ENCODE results near the gene FAM156B.
"Not testable (repeated sequence)": the region's sequence is repeated elsewhere in the genome, so short reads cannot be mapped to it uniquely, and the experiment has no call there.

FAM156B gene

DNA sequence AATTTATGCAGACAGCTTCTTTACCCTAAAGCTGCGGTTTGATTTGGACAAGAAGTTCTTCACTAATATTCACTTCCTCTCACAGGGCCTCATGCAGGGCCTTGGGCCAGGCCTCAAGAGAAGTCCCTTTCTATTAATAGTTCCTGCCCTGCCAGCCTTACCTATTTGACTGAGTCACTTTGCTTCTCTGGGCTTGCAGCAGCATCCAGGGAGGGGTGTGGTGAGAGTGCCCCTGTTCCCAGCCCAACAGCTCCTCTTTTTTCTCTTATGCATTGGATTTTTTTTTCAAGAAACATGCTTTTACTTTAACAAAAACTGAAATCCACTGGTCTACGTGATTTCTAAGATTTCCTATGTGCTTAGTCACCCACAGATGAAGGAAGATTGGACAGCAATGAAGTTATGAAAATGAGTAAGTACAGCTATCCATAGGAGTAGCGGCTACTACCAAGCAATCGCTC is 26.7 kb downstream of the FAM156B start:
- TF ChIP-seq POLR2A (IDR thresholded peaks at IDR 0.05; ENCODE audit: low read length), result no peak
- no peak for TF ChIP-seq GATA1 (IDR thresholded peaks at IDR 0.05; ENCODE audit: low read depth, low read length)
- no peak for DNase-seq

DNA sequence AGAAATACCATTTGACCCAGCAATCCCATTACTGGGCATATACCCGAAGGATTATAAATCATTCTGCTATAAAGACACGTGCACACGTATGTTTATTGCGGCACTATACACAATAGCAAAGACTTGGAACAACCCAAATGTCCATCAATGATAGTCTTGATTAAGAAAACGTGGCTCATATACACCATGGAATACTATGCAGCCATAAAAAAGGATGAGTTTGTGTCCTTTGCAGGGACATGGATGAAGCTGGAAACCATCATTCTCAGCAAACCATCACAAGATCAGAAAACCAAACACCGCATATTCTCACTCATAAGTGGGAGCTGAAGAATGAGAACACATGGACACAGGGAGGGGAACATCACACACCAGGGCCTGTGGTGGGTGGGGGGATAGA is 33.1 kb downstream of the FAM156B start:
- not testable (repeated sequence) for DNase-seq

DNA sequence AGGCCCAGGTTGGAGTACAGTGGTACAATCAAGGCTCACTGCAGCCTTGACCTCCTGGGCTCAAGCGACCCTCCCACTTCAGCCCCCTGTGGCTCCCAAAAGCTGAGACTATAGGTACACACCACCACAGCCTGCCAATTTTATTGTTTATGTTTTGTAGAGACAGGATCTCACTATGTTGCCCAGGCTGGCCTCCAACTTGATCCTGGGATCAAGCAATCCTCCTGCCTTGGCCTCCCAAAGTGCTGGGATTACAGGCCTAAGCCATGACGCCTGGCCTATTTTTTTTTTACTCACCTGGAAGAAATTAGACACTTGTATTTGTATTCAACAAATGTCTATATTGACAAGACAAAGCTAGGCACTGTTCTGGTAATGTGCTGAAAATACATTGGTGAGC is 36.1 kb downstream of the FAM156B start:
- TF ChIP-seq GATA1 (IDR thresholded peaks at IDR 0.05; ENCODE audit: low read depth, low read length) (no peak), POLR2A (IDR thresholded peaks at IDR 0.05; ENCODE audit: low read length) (no peak)
- no peak for DNase-seq

DNA sequence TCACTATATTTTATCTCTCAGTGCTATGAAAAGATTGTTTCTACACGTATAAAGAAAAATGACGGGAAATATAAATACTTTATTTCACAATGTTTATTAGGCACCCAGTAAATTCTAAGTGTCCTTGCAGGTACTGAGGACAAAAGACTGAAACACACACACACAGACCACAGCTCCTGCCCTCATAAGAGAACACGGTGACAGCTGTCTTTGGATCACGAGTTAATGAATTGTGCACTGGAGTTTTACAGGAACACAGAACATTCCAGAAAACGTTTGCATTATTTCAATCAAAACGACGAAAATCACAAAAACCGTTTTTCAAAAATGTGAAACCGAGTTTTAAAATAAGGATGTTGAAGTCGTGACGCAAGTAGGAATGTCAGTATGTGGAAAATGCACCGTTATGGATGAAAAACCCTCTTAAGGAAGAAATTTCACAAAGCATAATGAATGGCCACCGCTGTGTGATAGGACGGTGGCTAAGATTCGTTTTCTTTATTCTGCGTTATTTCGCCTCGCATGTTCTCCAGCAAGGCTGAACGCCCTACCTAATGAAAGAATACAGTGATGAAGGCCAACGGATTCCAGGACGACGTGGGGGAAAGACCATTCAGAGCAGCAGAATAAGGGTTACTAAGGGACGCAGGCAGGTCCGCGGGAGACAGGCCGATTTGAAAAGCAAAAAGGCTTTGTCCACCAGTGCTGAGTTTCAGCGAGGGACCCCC is 37.0 kb downstream of the FAM156B start:
- TF ChIP-seq GATA1 (IDR thresholded peaks at IDR 0.05; ENCODE audit: low read depth, low read length) (no peak), POLR2A (IDR thresholded peaks at IDR 0.05; ENCODE audit: low read length) (no peak)
- DNase-seq, result no peak

DNA sequence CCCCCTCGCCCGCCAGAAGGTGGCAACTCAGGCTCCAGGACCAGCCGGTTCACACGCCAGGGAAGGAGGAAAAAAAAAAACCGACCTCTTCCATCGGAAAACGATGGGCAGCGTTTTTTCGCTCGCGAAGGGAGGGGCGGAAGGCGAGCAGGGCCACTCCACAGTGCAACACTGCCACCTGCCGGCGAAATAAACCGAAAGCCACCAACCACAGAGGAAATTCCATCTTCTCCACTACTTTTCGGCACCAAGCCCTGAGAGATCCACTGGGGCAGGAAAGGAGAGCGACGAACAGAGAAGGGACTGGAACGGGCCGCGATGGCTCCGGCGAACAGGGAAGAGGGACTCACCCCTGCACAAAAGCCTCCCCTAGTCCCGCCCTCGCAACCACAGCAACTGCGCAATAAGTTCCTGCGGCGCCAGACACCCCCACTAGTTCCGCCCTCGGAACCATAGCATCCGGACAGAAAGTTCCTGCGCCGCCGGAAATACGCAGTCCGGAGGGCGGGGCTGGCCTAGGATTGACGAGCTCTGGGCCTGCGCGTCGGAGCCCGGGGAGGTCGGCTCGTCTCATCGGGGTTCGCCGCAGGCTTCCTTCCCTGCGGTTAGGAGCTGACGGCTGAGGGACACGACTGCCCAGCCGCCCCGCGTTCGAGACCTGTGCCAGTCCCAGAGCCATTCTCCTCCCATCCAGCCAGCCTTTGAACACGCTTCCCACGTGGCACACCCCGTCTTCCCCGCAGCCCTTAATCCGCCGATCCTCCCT is 37.8 kb downstream of the FAM156B start:
- peak; percentile 93 for DNase-seq
- peak; percentile 72 for TF ChIP-seq POLR2A (IDR thresholded peaks at IDR 0.05; ENCODE audit: low read length)
- TF ChIP-seq GATA1 (IDR thresholded peaks at IDR 0.05; ENCODE audit: low read depth, low read length), result no peak

DNA sequence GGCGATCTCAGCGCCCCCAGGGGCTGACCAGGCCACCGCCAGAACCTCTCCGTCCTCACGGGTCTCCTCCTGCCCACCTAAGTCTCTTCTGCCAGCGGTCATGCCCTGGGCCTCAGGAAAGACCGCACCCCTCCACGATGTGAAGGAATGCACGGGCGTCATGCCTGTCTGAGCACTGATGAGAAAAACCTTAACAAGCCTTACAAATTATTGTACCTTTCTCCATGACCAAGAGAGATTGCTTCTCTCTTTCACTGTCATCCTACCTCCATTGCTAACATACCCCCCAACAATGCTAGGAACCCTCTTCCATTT is 38.3 kb downstream of the FAM156B start:
- not testable (repeated sequence) for DNase-seq
- TF ChIP-seq POLR2A (IDR thresholded peaks at IDR 0.05; ENCODE audit: low read length), result peak; percentile 25

DNA sequence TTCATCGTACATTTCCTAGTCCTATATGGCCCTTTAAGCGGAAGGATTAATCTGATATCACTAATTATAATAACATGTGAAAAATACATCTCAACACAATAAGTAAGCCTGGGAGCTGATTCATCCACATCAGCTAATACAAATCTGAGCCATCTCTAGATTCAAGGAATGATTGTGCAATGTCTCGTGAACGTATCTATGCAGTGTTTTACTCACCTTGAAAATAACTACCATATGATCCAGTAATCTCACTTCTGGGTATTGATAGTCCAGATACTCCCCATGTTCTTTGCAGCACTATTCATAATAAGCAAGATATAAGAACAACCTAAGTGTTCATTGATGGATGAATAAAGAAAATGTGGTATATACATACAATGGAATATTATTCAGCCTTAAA is 43.6 kb downstream of the FAM156B start:
- not testable (repeated sequence) for DNase-seq

DNA sequence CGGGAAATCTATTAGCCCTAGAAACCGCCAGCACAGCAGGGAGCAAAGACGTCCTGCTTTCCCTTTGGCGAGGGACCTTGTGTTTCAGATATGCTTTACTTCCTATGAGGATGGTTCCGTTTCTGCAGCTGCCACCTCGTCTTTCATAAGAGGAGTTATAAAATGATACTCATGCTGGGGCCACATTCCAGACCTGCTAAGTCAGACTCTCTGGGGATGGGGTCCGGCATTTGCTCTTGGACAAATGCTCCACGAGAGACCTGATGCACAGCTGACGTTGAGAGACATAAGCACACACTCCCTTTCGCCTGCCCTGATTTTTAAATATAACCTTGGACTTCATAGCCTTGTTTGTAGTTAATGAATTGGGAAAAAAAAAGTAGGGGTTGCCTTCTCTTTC is 44.6 kb downstream of the FAM156B start:
- DNase-seq, result not testable (repeated sequence)

DNA sequence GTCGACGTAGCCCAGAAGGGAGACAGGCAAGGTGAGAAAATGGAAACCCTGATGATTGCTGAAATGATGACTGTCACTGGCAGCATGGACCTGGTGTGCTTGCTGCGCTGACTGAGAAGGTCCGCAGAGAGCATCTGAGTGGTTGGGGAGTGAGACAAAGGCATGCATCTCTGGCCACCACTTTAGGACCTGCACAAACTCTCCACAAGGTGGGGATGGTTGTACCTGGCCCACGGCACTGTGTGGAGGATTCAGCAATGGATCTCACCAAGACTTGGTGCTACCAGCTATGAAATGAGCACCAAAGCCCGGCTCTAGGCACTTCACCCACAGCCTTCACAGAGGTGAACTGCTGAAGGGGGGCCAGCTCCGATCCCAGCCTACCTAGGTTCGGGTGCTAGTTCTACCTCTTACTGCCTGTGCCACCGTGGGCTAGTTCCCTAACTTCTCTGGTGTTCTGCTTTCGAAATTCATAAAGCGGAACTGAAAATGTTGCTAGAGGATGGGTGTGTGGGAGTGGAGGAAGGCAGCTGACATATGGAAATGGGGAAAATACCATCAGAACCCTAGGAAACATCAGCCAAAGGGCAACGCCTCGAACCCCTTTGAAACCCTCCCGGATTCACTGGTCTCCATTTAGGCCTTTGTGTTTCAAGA is 48.8 kb downstream of the FAM156B start:
- DNase-seq, result not testable (repeated sequence)

DNA sequence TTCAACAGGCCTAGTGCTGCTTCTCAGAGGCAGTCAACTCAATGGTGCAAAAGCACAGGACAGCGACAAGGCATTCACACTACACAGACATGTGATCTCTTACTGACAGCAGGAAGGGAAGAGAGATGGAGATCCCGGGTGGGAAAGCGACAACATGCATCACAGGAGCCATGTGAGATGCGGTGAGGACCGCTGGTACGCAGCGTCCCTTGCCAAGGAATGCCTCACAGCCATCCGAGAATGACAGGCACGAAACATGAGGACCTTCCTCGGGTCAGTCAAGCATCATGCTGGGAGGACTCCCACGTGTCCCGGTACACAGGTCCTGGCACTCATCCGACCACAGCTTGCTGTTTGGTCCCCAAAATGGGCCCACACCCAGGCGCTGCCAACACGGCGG is 50.4 kb downstream of the FAM156B start:
- DNase-seq, result not testable (repeated sequence)

DNA sequence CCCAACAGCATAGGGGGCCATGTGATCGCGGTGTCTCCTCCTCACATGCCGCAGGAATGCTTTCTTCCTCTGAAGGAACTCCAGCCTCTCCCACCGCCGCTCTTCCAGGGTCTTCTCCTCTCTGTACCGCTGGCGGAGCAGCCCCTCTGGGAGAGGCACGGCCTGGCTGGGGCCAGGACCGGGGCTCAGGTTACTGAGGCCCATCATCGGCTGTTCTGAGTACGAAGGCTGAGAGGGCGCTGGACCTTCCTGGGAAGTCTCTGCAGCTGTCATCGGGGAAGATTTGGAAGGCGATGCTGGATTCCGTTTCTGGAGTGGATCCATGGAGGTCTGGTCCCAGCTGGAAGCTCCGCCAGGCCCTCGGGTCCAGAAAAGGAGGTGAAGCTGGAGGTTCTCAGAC is 51.1 kb downstream of the FAM156B start:
- not testable (repeated sequence) for DNase-seq

DNA sequence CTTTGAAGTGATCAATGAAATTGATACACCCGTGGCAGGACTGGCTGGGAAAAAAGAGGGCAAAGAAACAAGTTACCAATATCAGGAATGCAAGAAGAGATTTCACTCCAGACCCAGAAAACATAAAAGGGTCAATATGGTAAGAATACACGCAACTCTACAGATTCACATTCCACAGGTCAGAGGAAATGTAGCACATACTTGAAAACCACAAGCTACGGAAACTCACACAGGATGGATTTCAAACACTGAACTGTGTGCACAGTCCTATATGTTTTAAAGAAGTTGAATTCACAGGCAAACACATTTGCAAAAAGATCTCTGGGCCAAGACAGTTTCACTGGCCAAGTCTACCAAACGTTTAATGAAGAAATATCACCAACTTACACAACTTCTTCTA is 52.2 kb downstream of the FAM156B start:
- DNase-seq, result not testable (repeated sequence)

DNA sequence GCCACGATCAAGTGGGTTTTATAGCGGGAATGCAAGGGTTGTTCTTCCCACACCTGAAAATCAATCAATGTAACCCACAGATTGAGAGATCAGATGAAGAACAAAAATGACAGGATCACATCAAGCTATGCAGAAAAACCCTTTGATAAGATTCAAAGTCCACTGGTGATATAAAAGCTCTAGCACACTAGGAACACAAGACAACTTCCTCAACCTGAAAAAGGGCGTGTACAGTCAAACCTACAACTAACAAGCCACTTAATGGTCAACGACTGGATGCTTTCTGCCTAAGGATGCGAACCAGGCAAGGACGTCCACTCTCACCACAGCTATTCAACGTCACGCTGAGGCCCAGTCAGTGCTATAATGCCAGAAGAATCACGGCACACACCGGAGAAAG is 52.8 kb downstream of the FAM156B start:
- DNase-seq, result not testable (repeated sequence)
